NCI-H69 (cell line): ENCODE measurements around the gene CFAP298.
"Not testable (repeated sequence)": the region's sequence is repeated elsewhere in the genome, so short reads cannot be mapped to it uniquely, and the experiment has no call there.

Experiments
- DNase-seq: peaks from one replicate; lab custom pipeline; 2025; lab: John Stamatoyannopoulos, UW

CFAP298 gene

DNA sequence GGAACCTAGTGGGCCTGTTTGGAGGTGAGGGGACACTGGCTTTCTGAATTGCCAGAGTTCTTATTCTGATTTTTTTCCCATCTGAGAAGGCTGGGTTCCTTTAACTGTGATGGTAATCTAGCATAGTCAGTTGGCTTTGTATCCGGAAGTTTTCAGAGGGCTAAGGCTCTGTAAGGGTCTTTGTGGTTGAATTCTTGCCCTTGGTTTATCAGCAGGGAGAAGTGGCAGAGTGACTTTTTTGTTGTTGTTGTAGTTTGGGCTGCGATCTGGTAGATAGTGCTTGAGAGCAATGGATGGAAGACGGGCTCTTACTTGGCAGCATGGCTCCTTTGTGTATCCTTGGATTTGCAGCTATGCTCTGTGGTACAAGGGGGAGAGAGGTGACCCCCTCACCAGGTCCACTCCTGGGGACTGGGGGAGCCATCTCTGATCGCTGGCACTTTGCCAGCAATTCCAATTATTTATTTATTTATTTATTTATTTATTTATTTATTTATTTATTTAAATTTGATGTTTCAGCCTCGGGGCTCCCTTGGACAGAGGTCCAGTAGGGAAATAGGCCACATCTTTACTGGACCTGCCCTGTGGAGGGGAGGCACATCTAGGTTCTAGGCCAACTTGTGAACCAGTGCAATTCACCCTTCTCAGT, 45.3 kb downstream of the CFAP298 start:
- DNase-seq = no peak

DNA sequence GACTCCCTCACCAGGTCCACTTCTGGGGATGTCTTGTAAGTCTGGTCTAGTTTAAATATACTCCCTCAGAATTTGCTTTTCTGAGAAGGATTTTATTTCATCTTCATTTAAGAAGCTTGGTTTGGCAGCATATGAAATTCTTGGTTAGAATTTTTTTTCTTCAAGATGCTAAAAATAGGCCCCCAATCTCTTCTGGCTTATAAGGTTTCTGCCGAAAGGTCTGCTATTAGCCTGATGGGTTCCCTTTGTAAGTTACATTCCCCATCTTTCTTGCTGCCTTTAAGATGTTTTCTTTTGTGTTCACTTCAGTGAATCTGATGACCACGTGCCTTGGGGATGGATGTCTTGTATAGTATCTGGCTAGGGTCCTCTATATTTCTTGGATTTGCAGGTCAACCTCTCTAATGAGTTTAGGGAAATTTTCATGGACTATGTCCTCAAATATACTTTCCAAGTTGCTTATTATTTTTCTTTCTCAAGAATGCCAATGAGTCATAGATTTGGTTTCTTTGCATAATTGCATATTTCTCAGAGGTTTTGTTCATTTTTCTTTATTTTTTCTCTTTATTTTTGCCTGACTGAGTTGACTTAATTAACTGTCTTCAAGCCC, 46.2 kb downstream of the CFAP298 start:
- DNase-seq = no peak

DNA sequence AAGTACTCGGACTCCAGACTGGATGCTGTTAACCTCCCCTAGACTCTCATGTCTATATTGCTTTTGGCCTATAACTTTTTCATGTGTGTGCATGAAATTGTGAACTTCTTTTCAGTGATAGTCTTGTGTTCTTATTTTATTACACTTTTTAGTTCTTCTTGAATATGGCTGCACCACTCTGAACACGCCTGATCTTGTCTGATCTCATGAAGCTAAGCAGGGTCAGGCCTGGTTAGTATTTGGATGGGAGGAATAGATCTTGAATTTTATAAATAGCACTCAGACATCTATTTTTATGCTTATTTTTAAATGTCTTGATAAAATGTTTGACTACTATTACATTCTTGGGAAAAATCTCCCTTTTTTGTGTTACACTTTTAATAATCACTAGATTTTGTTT, 49.3 kb downstream of the CFAP298 start:
- DNase-seq = no peak

DNA sequence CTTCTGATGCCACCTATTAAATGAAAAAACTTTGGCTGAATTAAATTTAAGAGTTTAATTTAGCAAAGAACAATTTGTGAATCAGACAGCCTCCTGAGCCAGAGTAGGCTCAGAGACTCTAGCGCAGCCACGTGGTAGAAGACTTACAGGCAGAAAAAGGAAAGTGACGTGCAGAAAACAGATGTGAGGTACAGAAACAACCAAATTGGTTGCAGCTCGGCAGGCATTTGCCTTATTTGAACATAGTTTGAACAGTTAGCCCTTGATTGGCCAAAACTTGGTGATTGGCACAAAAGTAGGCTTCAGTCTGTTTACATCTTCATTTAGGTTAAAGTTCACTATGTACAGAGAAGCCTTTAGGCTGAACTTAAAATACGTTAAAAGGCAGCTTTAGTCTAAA, 49.8 kb downstream of the CFAP298 start:
- no peak for DNase-seq

DNA sequence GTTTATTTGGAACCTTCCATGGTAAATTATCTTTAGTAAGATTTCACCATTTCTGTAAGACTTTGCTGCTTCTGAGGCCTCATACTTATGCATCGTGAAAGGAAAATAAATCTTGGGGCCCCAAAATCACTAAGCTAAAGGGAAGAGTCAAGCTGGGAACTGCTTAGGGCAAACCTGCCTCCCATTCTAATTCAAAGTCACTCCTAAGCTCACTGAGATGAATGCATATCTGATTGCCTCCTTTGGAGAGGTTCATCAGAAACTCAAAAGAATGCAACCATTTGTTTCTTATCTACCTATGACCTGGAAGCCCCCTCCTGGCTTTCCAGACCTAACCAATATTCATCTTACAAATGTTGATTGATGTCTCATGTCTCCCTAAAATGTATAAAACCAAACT, 50.7 kb downstream of the CFAP298 start:
- not testable (repeated sequence) for DNase-seq

DNA sequence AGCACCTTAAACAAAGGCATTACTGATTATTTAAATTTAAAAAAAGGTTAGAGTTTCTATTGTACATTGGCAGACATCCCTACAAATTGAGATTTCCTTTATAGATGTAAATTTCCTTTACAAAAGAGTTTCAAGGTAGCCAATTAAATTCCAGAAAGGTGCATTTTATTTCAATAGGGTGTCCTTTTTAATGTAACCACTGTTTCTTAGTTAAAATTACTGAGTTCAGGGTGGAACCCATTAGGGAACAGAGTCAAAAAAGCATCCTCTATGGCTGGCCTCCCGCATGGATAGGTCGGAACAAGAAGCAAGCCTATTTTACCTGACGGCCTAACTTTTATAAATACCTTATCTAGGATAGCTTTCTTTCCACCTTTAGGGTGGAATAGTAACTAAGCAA, 51.3 kb downstream of the CFAP298 start:
- DNase-seq = no peak

DNA sequence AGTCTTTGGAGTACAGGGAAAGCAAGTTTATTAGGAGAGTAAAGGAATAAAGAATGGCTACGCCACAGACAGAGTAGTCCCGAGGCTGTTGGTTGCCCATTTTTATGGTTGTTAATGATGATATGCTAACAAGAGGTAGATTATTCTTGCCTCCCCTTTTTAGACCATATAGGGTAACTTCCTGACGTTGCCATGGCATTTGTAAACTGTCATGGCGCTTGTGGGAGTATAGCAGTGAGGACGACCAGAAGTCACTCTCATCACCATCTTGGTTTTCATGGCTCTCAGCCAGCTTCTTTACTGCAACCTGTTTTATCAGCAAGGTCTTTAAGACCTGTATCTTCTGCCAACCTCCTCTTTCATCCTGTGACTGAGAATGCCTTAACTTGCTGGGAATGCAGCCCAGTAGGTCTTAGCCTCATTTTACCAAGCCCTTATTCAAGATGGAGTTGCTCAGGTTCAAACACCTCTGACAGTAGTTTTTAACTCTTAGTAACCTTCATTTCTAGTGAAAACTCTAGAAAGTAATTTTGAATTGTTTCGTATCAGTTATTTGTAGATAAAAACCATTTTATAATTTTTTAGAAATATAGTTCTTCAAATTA, 53.1 kb downstream of the CFAP298 start:
- DNase-seq = no peak

DNA sequence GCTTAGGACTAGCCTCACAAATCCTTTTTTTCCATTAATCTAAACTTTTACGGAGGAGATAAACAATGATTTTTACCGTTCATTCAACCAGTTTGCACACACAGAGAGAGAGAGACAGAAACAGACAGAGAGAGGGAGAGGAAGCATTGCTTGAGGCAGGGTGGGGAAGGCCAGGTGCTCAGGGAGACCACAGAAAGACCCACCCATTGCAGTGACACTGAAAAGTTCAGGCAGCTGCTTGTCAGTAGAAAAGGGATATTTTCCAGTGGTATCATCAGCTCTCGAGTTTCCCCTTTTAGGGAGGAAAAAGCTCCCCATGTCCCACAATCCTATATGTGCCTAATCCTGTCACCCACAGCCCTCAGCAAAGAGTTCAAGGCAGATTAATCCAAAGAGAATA, 54.1 kb downstream of the CFAP298 start:
- no peak for DNase-seq

DNA sequence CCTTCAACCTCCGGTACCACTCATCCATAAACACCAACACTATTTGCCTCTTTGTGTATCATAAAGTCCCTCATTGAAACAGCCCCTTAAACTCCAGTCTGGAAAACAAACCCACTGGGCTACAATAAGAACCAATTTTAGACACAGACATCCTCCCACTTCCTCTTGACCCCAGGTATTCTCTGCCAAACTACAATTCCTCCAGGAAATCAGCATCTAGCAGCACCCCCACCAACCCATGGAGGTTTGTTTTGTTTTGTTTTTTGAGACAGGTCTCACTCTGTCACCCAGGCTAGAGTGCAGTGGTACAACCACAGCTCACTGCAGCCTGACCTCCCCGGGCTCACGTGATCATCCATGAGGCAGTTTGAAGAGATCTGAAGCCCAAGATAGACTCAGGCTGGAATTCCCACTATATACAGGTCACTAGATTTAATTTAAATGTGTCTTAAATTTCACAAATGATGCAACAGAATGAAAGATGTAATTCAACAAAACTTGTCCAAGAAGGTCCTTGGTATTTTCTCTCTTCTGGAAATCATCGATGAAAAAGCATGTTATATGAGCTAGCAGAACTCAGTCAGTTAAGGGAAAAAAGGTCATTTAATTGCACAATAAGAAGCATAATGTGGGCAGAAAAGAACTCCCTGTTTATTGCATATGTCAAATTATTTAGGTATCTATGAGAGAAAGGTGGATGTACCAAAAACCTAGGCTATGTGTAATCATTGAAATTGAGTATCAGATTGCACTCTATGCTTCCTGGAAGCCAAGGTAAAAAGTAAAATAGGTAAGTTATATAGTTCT, 57.1 kb downstream of the CFAP298 start:
- DNase-seq = no peak

DNA sequence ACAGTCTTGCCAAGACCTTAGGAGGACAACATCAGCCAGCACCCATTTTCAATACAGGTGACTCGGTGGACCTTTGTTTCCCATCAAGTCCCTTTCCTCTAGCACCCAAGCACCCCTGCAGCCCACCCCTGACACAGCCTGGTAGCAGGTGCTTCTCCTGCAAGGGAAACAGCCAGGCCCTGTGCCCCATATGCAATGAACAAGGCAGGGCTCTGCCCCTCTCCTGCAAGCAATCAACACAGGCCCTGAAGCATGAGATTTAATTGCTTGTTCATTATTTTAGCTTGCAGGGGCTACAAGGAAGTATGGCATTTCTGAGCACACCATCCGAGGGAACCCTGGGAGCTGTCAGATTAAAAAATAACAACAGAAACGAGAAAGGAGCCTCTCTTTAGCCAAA, 62.3 kb downstream of the CFAP298 start:
- DNase-seq = no peak

DNA sequence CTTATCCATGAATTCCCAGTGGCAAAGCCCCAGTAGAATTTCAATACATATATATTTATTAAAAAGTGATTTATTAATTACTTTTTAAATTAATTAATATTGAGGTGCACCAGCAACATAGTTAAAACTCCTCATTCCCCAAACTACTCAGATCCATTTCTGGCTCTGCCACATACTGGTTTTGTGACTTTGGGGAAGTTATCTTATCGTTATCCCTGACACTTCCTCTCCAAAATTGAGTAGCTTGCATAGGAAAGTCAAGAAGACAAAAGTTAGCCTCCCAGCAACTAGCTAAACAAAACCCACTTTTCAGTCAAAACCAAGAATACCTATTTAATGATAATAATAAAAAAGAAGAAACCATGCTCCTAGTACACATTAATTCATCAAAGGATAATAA, 62.7 kb downstream of the CFAP298 start:
- DNase-seq = no peak
